K562 (cell line): ENCODE data around the gene GET3. TPM values are rescaled to one million over a fixed set of nuclear protein-coding genes. Genes with fewer than 3 reads are reported as not detected.

Experiments
- ATF7 ChIP-seq: fragments of 450-650 bp; IDR thresholded peaks from 2 replicates; pipeline ENCODE4 v1.7.1; 2014; ENCODE audit warnings: mild to moderate bottlenecking, moderate library complexity
- BCL6 ChIP-seq: fragments of 250-450 bp; sonication (Bioruptor Pico); IDR thresholded peaks from 2 replicates; pipeline ENCODE4 v1.4.0; 2020
- BCOR ChIP-seq: fragments of 450-650 bp; IDR thresholded peaks from 2 replicates; pipeline ENCODE4 v1.6.1; 2016
- CAMTA2 ChIP-seq: fragments of 250-450 bp; sonication (Bioruptor Pico); conservative IDR thresholded peaks from 2 replicates; pipeline ENCODE4 v1.5.1; 2022
- CC2D1A ChIP-seq: fragments of 450-650 bp; IDR thresholded peaks from 2 replicates; pipeline ENCODE4 v1.6.1; 2017; ENCODE audit warnings: mild to moderate bottlenecking
- CREB5 ChIP-seq: fragments of 250-450 bp; sonication (Bioruptor Pico); IDR thresholded peaks from 2 replicates; pipeline ENCODE4 v1.5.0; 2020; ENCODE audit warnings: mild to moderate bottlenecking
- ELF2 ChIP-seq: fragments of 250-450 bp; sonication (Bioruptor Pico); IDR thresholded peaks from 2 replicates; pipeline ENCODE4 v1.5.0; 2021; ENCODE audit warnings: mild to moderate bottlenecking
- EZH2 ChIP-seq: IDR thresholded peaks from 2 replicates; pipeline ENCODE4 v1.6.1; 2012; ENCODE audit warnings: low read depth, mild to moderate bottlenecking, inconsistent platforms, low read length, borderline replicate concordance
- FOXK1 ChIP-seq: sonication (generic); formaldehyde crosslinking; IDR thresholded peaks from 2 replicates; pipeline ENCODE4 v1.8.0; 2022; ENCODE audit warnings: missing genetic modification reagents, mild to moderate bottlenecking, borderline replicate concordance
- FOXM1 ChIP-seq, 2 experiments: fragments of 450-650 bp in 1 of 2; sonication (generic) in 1 of 2; formaldehyde crosslinking in 1 of 2; IDR thresholded peaks; 2 replicates each; pipeline versions ENCODE4 v1.6.1 to v1.9.0; 2017 to 2022; ENCODE audit warnings: low read depth in 2 of 2, mild to moderate bottlenecking in 2 of 2, missing genetic modification reagents in 1 of 2, moderate library complexity in 1 of 2
- GATA2 ChIP-seq: sonication (generic); formaldehyde crosslinking; IDR thresholded peaks from 2 replicates; pipeline ENCODE4 v1.4.0; 2020; ENCODE audit warnings: mild to moderate bottlenecking, missing genetic modification reagents
- KLF13 ChIP-seq: fragments of 450-650 bp; IDR thresholded peaks from 2 replicates; pipeline ENCODE4 v1.6.1; 2016; ENCODE audit warnings: missing genetic modification characterization, low read depth, mild to moderate bottlenecking, missing compliant biosample characterization, moderate library complexity, borderline replicate concordance
- L3MBTL2 ChIP-seq: fragments of 450-650 bp; IDR thresholded peaks from 2 replicates; pipeline ENCODE4 v1.6.1; 2016; ENCODE audit warnings: mild to moderate bottlenecking, moderate library complexity
- MAZ ChIP-seq, 2 experiments: fragments of 450-650 bp in 1 of 2; sonication (generic) in 1 of 2; formaldehyde crosslinking; IDR thresholded peaks in 1 of 2; conservative IDR thresholded peaks in 1 of 2; 2 replicates each; pipeline versions ENCODE4 v1.4.0 to v1.5.0; 2020; ENCODE audit warnings: mild to moderate bottlenecking in 1 of 2, missing genetic modification reagents in 1 of 2
- NCOA2 ChIP-seq, 2 experiments: fragments of 450-650 bp; IDR thresholded peaks; 2 replicates each; pipeline ENCODE4 v1.6.1; 2018; ENCODE audit warnings: mild to moderate bottlenecking in 2 of 2, moderate library complexity in 1 of 2; ENCODE audit not compliant: partially characterized antibody in 2 of 2
- PURB ChIP-seq: sonication (generic); formaldehyde crosslinking; IDR thresholded peaks from 2 replicates; pipeline ENCODE4 v1.9.0; 2021; ENCODE audit warnings: low read depth, mild to moderate bottlenecking, missing genetic modification reagents
- SMARCA4 ChIP-seq: fragments of 450-650 bp; IDR thresholded peaks from 2 replicates; pipeline ENCODE4 v1.6.1; 2016
- THRB ChIP-seq: fragments of 450-650 bp; formaldehyde crosslinking; conservative IDR thresholded peaks from 2 replicates; pipeline ENCODE4 v1.4.0; 2022; ENCODE audit warnings: mild to moderate bottlenecking, missing genetic modification characterization
- TOE1 ChIP-seq, 2 experiments: fragments of 450-650 bp in 1 of 2; sonication (generic) in 1 of 2; formaldehyde crosslinking in 1 of 2; IDR thresholded peaks; 2 replicates each; pipeline versions ENCODE4 v1.7.1 to v1.8.0; 2016 to 2022; ENCODE audit warnings: borderline replicate concordance in 2 of 2, mild to moderate bottlenecking in 2 of 2, antibody characterized with exemption in 1 of 2, inconsistent platforms in 1 of 2, low read depth in 1 of 2, missing genetic modification reagents in 1 of 2, moderate library complexity in 1 of 2
- ZKSCAN3 ChIP-seq: fragments of 250-450 bp; sonication (Bioruptor Pico); IDR thresholded peaks from 2 replicates; pipeline ENCODE4 v1.4.0; 2020
- ZNF253 ChIP-seq: fragments of 250-450 bp; sonication (Bioruptor Pico); conservative IDR thresholded peaks from 2 replicates; pipeline ENCODE4 v1.6.1; 2021; ENCODE audit warnings: mild to moderate bottlenecking
- ZNF263 ChIP-seq: sonication (generic); formaldehyde crosslinking; IDR thresholded peaks from 2 replicates; pipeline ENCODE4 v1.8.0; 2022; ENCODE audit warnings: mild to moderate bottlenecking, missing genetic modification reagents, borderline replicate concordance
- ZNF785 ChIP-seq: fragments of 250-450 bp; sonication (Bioruptor Pico); IDR thresholded peaks from 2 replicates; pipeline ENCODE4 v1.4.0; 2020; ENCODE audit warnings: mild to moderate bottlenecking
- polyA plus RNA-seq, 8 experiments: library from polyadenylated mRNA; depleted of rRNA in 4 of 8; stranded (reverse) in 5 of 8; unstranded in 3 of 8; fragments of >200 nt; fragmentation: Nextera tagmentation in 2 of 8; fragmentation: Illumina TruSeq in 1 of 8; extraction: Ambion mirVana in 2 of 8; extraction: Trizol in 1 of 8; gene quantifications; 2 replicates each; pipeline versions ENCODE4 v1.2.1 to v1.2.3, GENCODE V29; 2011 to 2014; ENCODE audit warnings: inconsistent platforms in 1 of 8, missing spikeins in 1 of 8
- total RNA-seq, 7 experiments: library from RNA; depleted of rRNA in 6 of 7; stranded (reverse); fragments of >200 nt in 6 of 7; fragmentation: Illumina TruSeq in 2 of 7; extraction: Trizol in 2 of 7; gene quantifications; 2 replicates each; pipeline versions ENCODE4 v1.2.1 to v1.2.3, GENCODE V29; 2011 to 2021; ENCODE audit warnings: low replicate concordance in 1 of 7
- TF ChIP-seq, protein P1 (sequence below): fragments of 250-450 bp; sonication (Bioruptor Pico); IDR thresholded peaks from 2 replicates; pipeline ENCODE4 v1.4.0; 2020
- TF ChIP-seq, protein P2 (sequence below): sonication (generic); formaldehyde crosslinking; IDR thresholded peaks from 2 replicates; pipeline ENCODE4 v1.8.0; 2022; ENCODE audit warnings: mild to moderate bottlenecking, missing genetic modification reagents

GET3 gene
- total and polyA plus RNA-seq, 9 of the 15 experiments (the other 6 are each of a cell fraction or from before 2014, with no cell fraction given), result 8.3 to 83.5 (median 51.8) TPM

GRCh38 chr19:12784394-12784870 lies 47.1 kb downstream of the GET3 start (continued):
- peak; percentile 71; the same call in 1 of the 2 replicates for TF ChIP-seq CC2D1A
- no peak for TF ChIP-seq ZNF253 (CRISPR knock-in tag)
- peak; percentile 87 for TF ChIP-seq BCOR
- TF ChIP-seq SMARCA4, result peak; percentile 95
- TF ChIP-seq TOE1 (IDR thresholded peaks at IDR 0.05; ENCODE audit: borderline replicate concordance), result peak; percentile 72
- TF ChIP-seq TOE1 (CRISPR knock-in tag; IDR thresholded peaks at IDR 0.05; ENCODE audit: borderline replicate concordance, low read depth), result no peak
- TF ChIP-seq KLF13 (tag), result no peak
- peak; percentile 67; the same call in 1 of the 2 replicates for TF ChIP-seq FOXK1 (CRISPR knock-in tag)
- peak in 1 of 2 experiments; percentile 50; a peak in 2 of 4 replicates for TF ChIP-seq MAZ (CRISPR knock-in tag; conservative IDR thresholded peaks at IDR 0.05 in 1 of 2, IDR thresholded peaks at IDR 0.05 in 1 of 2)
- TF ChIP-seq CREB5 (CRISPR knock-in tag), result no peak
- TF ChIP-seq ZNF785 (CRISPR knock-in tag), result no peak
- TF ChIP-seq, protein P1, sequence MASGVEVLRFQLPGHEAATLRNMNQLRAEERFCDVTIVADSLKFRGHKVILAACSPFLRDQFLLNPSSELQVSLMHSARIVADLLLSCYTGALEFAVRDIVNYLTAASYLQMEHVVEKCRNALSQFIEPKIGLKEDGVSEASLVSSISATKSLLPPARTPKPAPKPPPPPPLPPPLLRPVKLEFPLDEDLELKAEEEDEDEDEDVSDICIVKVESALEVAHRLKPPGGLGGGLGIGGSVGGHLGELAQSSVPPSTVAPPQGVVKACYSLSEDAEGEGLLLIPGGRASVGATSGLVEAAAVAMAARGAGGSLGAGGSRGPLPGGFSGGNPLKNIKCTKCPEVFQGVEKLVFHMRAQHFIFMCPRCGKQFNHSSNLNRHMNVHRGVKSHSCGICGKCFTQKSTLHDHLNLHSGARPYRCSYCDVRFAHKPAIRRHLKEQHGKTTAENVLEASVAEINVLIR (CRISPR knock-in tag), result no peak
- TF ChIP-seq ELF2 (CRISPR knock-in tag), result no peak
- TF ChIP-seq ATF7, result peak; percentile 77
- TF ChIP-seq FOXM1 (IDR thresholded peaks at IDR 0.05; ENCODE audit: low read depth), result peak; percentile 78
- no peak for TF ChIP-seq FOXM1 (CRISPR knock-in tag; IDR thresholded peaks at IDR 0.05; ENCODE audit: low read depth)
- TF ChIP-seq ZNF263 (CRISPR knock-in tag), result no peak
- TF ChIP-seq ZKSCAN3 (CRISPR knock-in tag), result no peak
- no peak for TF ChIP-seq EZH2
- TF ChIP-seq GATA2 (CRISPR knock-in tag), result peak; percentile 92
- TF ChIP-seq, protein P2, sequence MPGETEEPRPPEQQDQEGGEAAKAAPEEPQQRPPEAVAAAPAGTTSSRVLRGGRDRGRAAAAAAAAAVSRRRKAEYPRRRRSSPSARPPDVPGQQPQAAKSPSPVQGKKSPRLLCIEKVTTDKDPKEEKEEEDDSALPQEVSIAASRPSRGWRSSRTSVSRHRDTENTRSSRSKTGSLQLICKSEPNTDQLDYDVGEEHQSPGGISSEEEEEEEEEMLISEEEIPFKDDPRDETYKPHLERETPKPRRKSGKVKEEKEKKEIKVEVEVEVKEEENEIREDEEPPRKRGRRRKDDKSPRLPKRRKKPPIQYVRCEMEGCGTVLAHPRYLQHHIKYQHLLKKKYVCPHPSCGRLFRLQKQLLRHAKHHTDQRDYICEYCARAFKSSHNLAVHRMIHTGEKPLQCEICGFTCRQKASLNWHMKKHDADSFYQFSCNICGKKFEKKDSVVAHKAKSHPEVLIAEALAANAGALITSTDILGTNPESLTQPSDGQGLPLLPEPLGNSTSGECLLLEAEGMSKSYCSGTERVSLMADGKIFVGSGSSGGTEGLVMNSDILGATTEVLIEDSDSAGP (CRISPR knock-in tag), result no peak
- TF ChIP-seq PURB, result no peak
- TF ChIP-seq NCOA2 (IDR thresholded peaks at IDR 0.05; ENCODE audit: partially characterized antibody in 2 of 2), result no peak
- TF ChIP-seq BCL6, result no peak
- no peak for TF ChIP-seq CAMTA2 (CRISPR knock-in tag)
- 0 out of 2 replicates have a peak, but pooled peaks have one; percentile 11 for TF ChIP-seq THRB
- peak; percentile 78 for TF ChIP-seq L3MBTL2
